ENCODE data around the gene TOLLIP. TPM values are rescaled to one million over a fixed set of nuclear protein-coding genes. Genes with fewer than 3 reads are reported as not detected.

The TOLLIP gene
- total RNA-seq, 1 donor from 2014 or later, result 71.6 TPM

- H3K36me3 Mint-ChIP-seq (ENCODE audit: unreplicated experiment), result no peaks in the 10 kb centered on the region
- H3K4me1 Mint-ChIP-seq (ENCODE audit: unreplicated experiment), result peaks cover 1% of the 10 kb centered on the region
- no peak overlapping the region for H3K4me3 Mint-ChIP-seq (ENCODE audit: unreplicated experiment)
- no peak for TF ChIP-seq CTCF (IDR thresholded peaks at IDR 0.05)
- H3K27me3 Mint-ChIP-seq (ENCODE audit: unreplicated experiment), result no peaks in the 10 kb centered on the region
- H3K27ac Mint-ChIP-seq (ENCODE audit: unreplicated experiment), result no peak overlapping the region
- DNase-seq (ENCODE audit: extremely low spot score, unreplicated experiment), result no peak
- no peaks in the 10 kb centered on the region for H3K9me3 Mint-ChIP-seq (ENCODE audit: unreplicated experiment)
These were observed 77.2 kb downstream of the TOLLIP start for GRCh38 chr11:1232021-1232882.

- Mint-ChIP-seq H3K27ac (ENCODE audit: unreplicated experiment) (no peak overlapping the region), H3K36me3 (ENCODE audit: unreplicated experiment) (no peaks in the 10 kb centered on the region), H3K9me3 (ENCODE audit: unreplicated experiment) (no peaks in the 10 kb centered on the region), H3K4me1 (ENCODE audit: unreplicated experiment) (peaks cover 1% of the 10 kb centered on the region), H3K27me3 (ENCODE audit: unreplicated experiment) (no peaks in the 10 kb centered on the region), H3K4me3 (ENCODE audit: unreplicated experiment) (no peak overlapping the region)
- DNase-seq (ENCODE audit: extremely low spot score, unreplicated experiment), result no peak
- TF ChIP-seq CTCF (IDR thresholded peaks at IDR 0.05), result no peak
These were observed 77.9 kb downstream of the TOLLIP start for GRCh38 chr11:1231396-1232020.

GRCh38 chr11:1230456-1231395, 78.7 kb downstream of the TOLLIP start:
- TF ChIP-seq CTCF (IDR thresholded peaks at IDR 0.05), result no peak
- Mint-ChIP-seq H3K36me3 (ENCODE audit: unreplicated experiment) (no peaks in the 10 kb centered on the region), H3K27ac (ENCODE audit: unreplicated experiment) (no peak overlapping the region), H3K27me3 (ENCODE audit: unreplicated experiment) (no peaks in the 10 kb centered on the region), H3K9me3 (ENCODE audit: unreplicated experiment) (no peaks in the 10 kb centered on the region), H3K4me3 (ENCODE audit: unreplicated experiment) (no peak overlapping the region), H3K4me1 (ENCODE audit: unreplicated experiment) (peaks cover 1% of the 10 kb centered on the region)
- no peak for DNase-seq (ENCODE audit: extremely low spot score, unreplicated experiment)

GRCh38 chr11:1230121-1230455, 79.3 kb downstream of the TOLLIP start:
- no peaks in the 10 kb centered on the region for H3K27me3 Mint-ChIP-seq (ENCODE audit: unreplicated experiment)
- no peak overlapping the region for H3K27ac Mint-ChIP-seq (ENCODE audit: unreplicated experiment)
- TF ChIP-seq CTCF (IDR thresholded peaks at IDR 0.05), result no peak
- H3K4me3 Mint-ChIP-seq (ENCODE audit: unreplicated experiment), result no peak overlapping the region
- no peaks in the 10 kb centered on the region for H3K36me3 Mint-ChIP-seq (ENCODE audit: unreplicated experiment)
- no peak for DNase-seq (ENCODE audit: extremely low spot score, unreplicated experiment)
- no peaks in the 10 kb centered on the region for H3K4me1 Mint-ChIP-seq (ENCODE audit: unreplicated experiment)
- no peaks in the 10 kb centered on the region for H3K9me3 Mint-ChIP-seq (ENCODE audit: unreplicated experiment)

Data from osteocyte (in vitro differentiated cells).